Ishikawa (cell line): Measurements from ENCODE around the gene ALDH1A2.

Source experiments
- CEBPB ChIP-seq: IDR thresholded peaks from 2 replicates; pipeline ENCODE4 v1.6.1; 2012
- CREB1 ChIP-seq: IDR thresholded peaks from 2 replicates; pipeline ENCODE4 v1.6.1; 2012; ENCODE audit warnings: low read depth
- EGR1 ChIP-seq: IDR thresholded peaks from 2 replicates; pipeline ENCODE4 v1.6.1; 2012
- EP300 ChIP-seq: IDR thresholded peaks from 2 replicates; pipeline ENCODE4 v1.6.1; 2012; ENCODE audit warnings: borderline replicate concordance
- FOXM1 ChIP-seq: IDR thresholded peaks from 2 replicates; pipeline ENCODE4 v1.6.1; 2012; ENCODE audit warnings: low read depth, borderline replicate concordance
- NFIC ChIP-seq: IDR thresholded peaks from 2 replicates; pipeline ENCODE4 v1.6.1; 2012
- RAD21 ChIP-seq: IDR thresholded peaks from 2 replicates; pipeline ENCODE4 v1.6.1; 2012; ENCODE audit warnings: low read depth
- TAF1 ChIP-seq: IDR thresholded peaks from 2 replicates; pipeline ENCODE4 v1.6.1; 2012; ENCODE audit warnings: low read depth, mild to moderate bottlenecking
- TCF12 ChIP-seq: IDR thresholded peaks from 2 replicates; pipeline ENCODE4 v1.6.1; 2012; ENCODE audit warnings: low read depth
- TEAD4 ChIP-seq: IDR thresholded peaks from 2 replicates; pipeline ENCODE4 v1.6.1; 2012
- ZBTB7A ChIP-seq: IDR thresholded peaks from 2 replicates; pipeline ENCODE4 v1.6.1; 2012; ENCODE audit warnings: low read depth
- TF ChIP-seq, protein P1 (sequence below): IDR thresholded peaks from 2 replicates; pipeline ENCODE4 v1.6.1; 2012
- TF ChIP-seq, protein P2 (sequence below): IDR thresholded peaks from 2 replicates; pipeline ENCODE4 v1.6.1; 2012
- TF ChIP-seq, protein P3 (sequence below): IDR thresholded peaks from 2 replicates; pipeline ENCODE4 v1.6.1; 2012; ENCODE audit warnings: low read depth, mild to moderate bottlenecking

DNA sequence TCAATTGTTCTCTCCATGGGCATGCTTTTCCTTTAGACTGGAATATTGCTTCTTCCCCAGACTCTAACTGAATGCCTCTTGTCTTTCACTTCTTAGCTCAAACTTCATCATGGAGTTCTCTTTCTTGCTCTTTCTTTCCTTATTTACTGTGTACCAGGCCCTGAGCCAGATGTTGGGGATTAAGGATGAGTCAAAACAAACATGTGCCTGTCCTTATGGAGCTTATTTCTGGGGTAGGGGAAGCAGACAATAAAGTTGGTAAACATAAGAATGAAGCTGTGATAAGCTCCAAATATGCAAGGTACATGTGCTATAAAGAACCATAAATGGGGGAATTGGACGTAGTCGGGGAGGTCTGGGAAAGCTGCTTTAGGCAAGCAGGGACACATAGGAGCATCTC is 145.8 kb downstream of the ALDH1A2 start:
- no peak for TF ChIP-seq FOXM1
- TF ChIP-seq, protein P1, sequence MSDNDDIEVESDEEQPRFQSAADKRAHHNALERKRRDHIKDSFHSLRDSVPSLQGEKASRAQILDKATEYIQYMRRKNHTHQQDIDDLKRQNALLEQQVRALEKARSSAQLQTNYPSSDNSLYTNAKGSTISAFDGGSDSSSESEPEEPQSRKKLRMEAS, result no peak
- TF ChIP-seq, protein P2, sequence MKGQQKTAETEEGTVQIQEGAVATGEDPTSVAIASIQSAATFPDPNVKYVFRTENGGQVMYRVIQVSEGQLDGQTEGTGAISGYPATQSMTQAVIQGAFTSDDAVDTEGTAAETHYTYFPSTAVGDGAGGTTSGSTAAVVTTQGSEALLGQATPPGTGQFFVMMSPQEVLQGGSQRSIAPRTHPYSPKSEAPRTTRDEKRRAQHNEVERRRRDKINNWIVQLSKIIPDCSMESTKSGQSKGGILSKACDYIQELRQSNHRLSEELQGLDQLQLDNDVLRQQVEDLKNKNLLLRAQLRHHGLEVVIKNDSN, result no peak
- no peak for TF ChIP-seq EP300
- TF ChIP-seq CREB1, result no peak
- TF ChIP-seq, protein P3, sequence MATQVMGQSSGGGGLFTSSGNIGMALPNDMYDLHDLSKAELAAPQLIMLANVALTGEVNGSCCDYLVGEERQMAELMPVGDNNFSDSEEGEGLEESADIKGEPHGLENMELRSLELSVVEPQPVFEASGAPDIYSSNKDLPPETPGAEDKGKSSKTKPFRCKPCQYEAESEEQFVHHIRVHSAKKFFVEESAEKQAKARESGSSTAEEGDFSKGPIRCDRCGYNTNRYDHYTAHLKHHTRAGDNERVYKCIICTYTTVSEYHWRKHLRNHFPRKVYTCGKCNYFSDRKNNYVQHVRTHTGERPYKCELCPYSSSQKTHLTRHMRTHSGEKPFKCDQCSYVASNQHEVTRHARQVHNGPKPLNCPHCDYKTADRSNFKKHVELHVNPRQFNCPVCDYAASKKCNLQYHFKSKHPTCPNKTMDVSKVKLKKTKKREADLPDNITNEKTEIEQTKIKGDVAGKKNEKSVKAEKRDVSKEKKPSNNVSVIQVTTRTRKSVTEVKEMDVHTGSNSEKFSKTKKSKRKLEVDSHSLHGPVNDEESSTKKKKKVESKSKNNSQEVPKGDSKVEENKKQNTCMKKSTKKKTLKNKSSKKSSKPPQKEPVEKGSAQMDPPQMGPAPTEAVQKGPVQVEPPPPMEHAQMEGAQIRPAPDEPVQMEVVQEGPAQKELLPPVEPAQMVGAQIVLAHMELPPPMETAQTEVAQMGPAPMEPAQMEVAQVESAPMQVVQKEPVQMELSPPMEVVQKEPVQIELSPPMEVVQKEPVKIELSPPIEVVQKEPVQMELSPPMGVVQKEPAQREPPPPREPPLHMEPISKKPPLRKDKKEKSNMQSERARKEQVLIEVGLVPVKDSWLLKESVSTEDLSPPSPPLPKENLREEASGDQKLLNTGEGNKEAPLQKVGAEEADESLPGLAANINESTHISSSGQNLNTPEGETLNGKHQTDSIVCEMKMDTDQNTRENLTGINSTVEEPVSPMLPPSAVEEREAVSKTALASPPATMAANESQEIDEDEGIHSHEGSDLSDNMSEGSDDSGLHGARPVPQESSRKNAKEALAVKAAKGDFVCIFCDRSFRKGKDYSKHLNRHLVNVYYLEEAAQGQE, result no peak
- no peak for TF ChIP-seq NFIC
- no peak for TF ChIP-seq EGR1
- TF ChIP-seq TAF1, result no peak
- no peak for TF ChIP-seq RAD21
- no peak for TF ChIP-seq CEBPB
- TF ChIP-seq ZBTB7A, result no peak
- TF ChIP-seq TCF12, result no peak
- no peak for TF ChIP-seq TEAD4
